Dendritic cell treated with granulocyte-macrophage colony-stimulating factor and Interleukin-4, amounts not matched to agents 40 ng/mL and 50 ng/mL, for 4 days (primary cell): Measurements from ENCODE around the gene MRGPRX2.

Source experiments
- H3K27ac Mint-ChIP-seq: one replicate; pipeline ENCODE4 v1.8.0; 2022; ENCODE audit warnings: mild to moderate bottlenecking, mixed read lengths
- H3K27me3 Mint-ChIP-seq: one replicate; pipeline ENCODE4 v1.8.0; 2022; ENCODE audit warnings: mild to moderate bottlenecking, mixed read lengths
- H3K36me3 Mint-ChIP-seq: one replicate; pipeline ENCODE4 v1.8.0; 2022; ENCODE audit warnings: low read depth, mixed read lengths
- H3K4me1 Mint-ChIP-seq: one replicate; pipeline ENCODE4 v1.8.0; 2022; ENCODE audit warnings: low read depth, mixed read lengths
- H3K4me3 Mint-ChIP-seq: one replicate; pipeline ENCODE4 v1.8.0; 2022; ENCODE audit warnings: mild to moderate bottlenecking, moderate library complexity, mixed read lengths
- H3K9me3 Mint-ChIP-seq: one replicate; pipeline ENCODE4 v1.8.0; 2022; ENCODE audit warnings: mixed read lengths
- intact Hi-C: fragments of 100-400 bp; cut with micrococcal nuclease; formaldehyde crosslinking; loops from one replicate; pipeline ENCODE4 v1.15.0; 2022

The MRGPRX2 gene

GRCh38 chr11:19055016-19055415 is 5.5 kb downstream of the MRGPRX2 start:
- H3K36me3 Mint-ChIP-seq, result no peaks in the 10 kb centered on the region
- H3K4me3 Mint-ChIP-seq, result no peak overlapping the region
- no peaks in the 10 kb centered on the region for H3K4me1 Mint-ChIP-seq
- no peak overlapping the region for H3K27ac Mint-ChIP-seq
- no peaks in the 10 kb centered on the region for H3K27me3 Mint-ChIP-seq
- H3K9me3 Mint-ChIP-seq, result peaks cover 8% of the 10 kb centered on the region
- intact Hi-C loops, result no loop called here

GRCh38 chr11:19053909-19054308 is 6.6 kb downstream of the MRGPRX2 start:
- intact Hi-C loops, result no loop called here
- Mint-ChIP-seq H3K36me3 (no peaks in the 10 kb centered on the region), H3K27me3 (no peaks in the 10 kb centered on the region), H3K27ac (no peak overlapping the region), H3K4me1 (no peaks in the 10 kb centered on the region), H3K4me3 (no peak overlapping the region), H3K9me3 (peaks cover 8% of the 10 kb centered on the region)

GRCh38 chr11:19050281-19050680 is 10.2 kb downstream of the MRGPRX2 start:
- no peaks in the 10 kb centered on the region for H3K27me3 Mint-ChIP-seq
- H3K36me3 Mint-ChIP-seq, result no peaks in the 10 kb centered on the region
- intact Hi-C loops, result no loop called here
- no peaks in the 10 kb centered on the region for H3K4me1 Mint-ChIP-seq
- peaks cover 8% of the 10 kb centered on the region for H3K9me3 Mint-ChIP-seq
- H3K27ac Mint-ChIP-seq, result no peak overlapping the region
- no peak overlapping the region for H3K4me3 Mint-ChIP-seq

GRCh38 chr11:19049351-19049750 is 11.2 kb downstream of the MRGPRX2 start:
- intact Hi-C loops, result no loop called here
- no peaks in the 10 kb centered on the region for H3K27me3 Mint-ChIP-seq
- H3K36me3 Mint-ChIP-seq, result no peaks in the 10 kb centered on the region
- no peaks in the 10 kb centered on the region for H3K4me1 Mint-ChIP-seq
- H3K9me3 Mint-ChIP-seq, result peaks cover 8% of the 10 kb centered on the region
- no peak overlapping the region for H3K4me3 Mint-ChIP-seq
- H3K27ac Mint-ChIP-seq, result no peak overlapping the region

GRCh38 chr11:19040051-19040450 is 20.5 kb downstream of the MRGPRX2 start:
- Mint-ChIP-seq H3K27me3 (no peaks in the 10 kb centered on the region), H3K27ac (no peak overlapping the region), H3K36me3 (no peaks in the 10 kb centered on the region), H3K4me3 (no peak overlapping the region), H3K4me1 (no peaks in the 10 kb centered on the region), H3K9me3 (peaks cover 17% of the 10 kb centered on the region)
- intact Hi-C loops, result no loop called here

- no peak overlapping the region for H3K27ac Mint-ChIP-seq
These were observed 21.1 kb downstream of the MRGPRX2 start for GRCh38 chr11:19039409-19039808.

GRCh38 chr11:19032990-19033389 is 27.5 kb downstream of the MRGPRX2 start:
- no peak overlapping the region for H3K27ac Mint-ChIP-seq
- no peaks in the 10 kb centered on the region for H3K9me3 Mint-ChIP-seq
- H3K36me3 Mint-ChIP-seq, result no peaks in the 10 kb centered on the region
- no peaks in the 10 kb centered on the region for H3K27me3 Mint-ChIP-seq
- H3K4me3 Mint-ChIP-seq, result no peak overlapping the region
- intact Hi-C loops, result no loop called here
- peaks cover 5% of the 10 kb centered on the region for H3K4me1 Mint-ChIP-seq

More at GRCh38 chr11:19039409-19039808, 21.1 kb downstream of the MRGPRX2 start:
- Mint-ChIP-seq H3K4me1 (no peaks in the 10 kb centered on the region), H3K27me3 (no peaks in the 10 kb centered on the region), H3K4me3 (no peak overlapping the region), H3K9me3 (peaks cover 17% of the 10 kb centered on the region), H3K36me3 (no peaks in the 10 kb centered on the region)
- intact Hi-C loops, result no loop called here

- no peaks in the 10 kb centered on the region for H3K36me3 Mint-ChIP-seq
- no peaks in the 10 kb centered on the region for H3K27me3 Mint-ChIP-seq
- no peak overlapping the region for H3K4me3 Mint-ChIP-seq
- intact Hi-C loops, result no loop called here
- H3K4me1 Mint-ChIP-seq, result peaks cover 5% of the 10 kb centered on the region
- H3K27ac Mint-ChIP-seq, result no peak overlapping the region
- no peaks in the 10 kb centered on the region for H3K9me3 Mint-ChIP-seq
These were observed 32.5 kb downstream of the MRGPRX2 start for GRCh38 chr11:19027829-19028595.

GRCh38 chr11:19026862-19027261 is 33.7 kb downstream of the MRGPRX2 start:
- Mint-ChIP-seq H3K36me3 (no peaks in the 10 kb centered on the region), H3K27ac (no peak overlapping the region), H3K4me1 (peaks cover 5% of the 10 kb centered on the region), H3K27me3 (no peaks in the 10 kb centered on the region), H3K4me3 (no peak overlapping the region), H3K9me3 (no peaks in the 10 kb centered on the region)
- intact Hi-C loops, result no loop called here

- Mint-ChIP-seq H3K4me3 (no peak overlapping the region), H3K27me3 (no peaks in the 10 kb centered on the region), H3K9me3 (no peaks in the 10 kb centered on the region), H3K4me1 (no peaks in the 10 kb centered on the region), H3K36me3 (no peaks in the 10 kb centered on the region), H3K27ac (no peak overlapping the region)
- intact Hi-C loops, result no loop called here
These were observed 34.8 kb downstream of the MRGPRX2 start for GRCh38 chr11:19025481-19026406.

GRCh38 chr11:19020831-19021230 is 39.7 kb downstream of the MRGPRX2 start:
- no peak overlapping the region for H3K4me3 Mint-ChIP-seq
- no peaks in the 10 kb centered on the region for H3K27me3 Mint-ChIP-seq
- H3K9me3 Mint-ChIP-seq, result no peaks in the 10 kb centered on the region
- H3K36me3 Mint-ChIP-seq, result no peaks in the 10 kb centered on the region
- H3K27ac Mint-ChIP-seq, result no peak overlapping the region
- no peaks in the 10 kb centered on the region for H3K4me1 Mint-ChIP-seq
- intact Hi-C loops, result no loop called here

GRCh38 chr11:19018901-19019300 is 41.6 kb downstream of the MRGPRX2 start:
- intact Hi-C loops, result no loop called here
- Mint-ChIP-seq H3K36me3 (no peaks in the 10 kb centered on the region), H3K27ac (no peak overlapping the region), H3K4me3 (no peak overlapping the region), H3K27me3 (no peaks in the 10 kb centered on the region), H3K9me3 (no peaks in the 10 kb centered on the region), H3K4me1 (no peaks in the 10 kb centered on the region)

GRCh38 chr11:19013181-19013857 is 47.2 kb downstream of the MRGPRX2 start:
- H3K9me3 Mint-ChIP-seq, result peaks cover 16% of the 10 kb centered on the region
- no peak overlapping the region for H3K4me3 Mint-ChIP-seq
- intact Hi-C loops, result no loop called here
- no peaks in the 10 kb centered on the region for H3K36me3 Mint-ChIP-seq
- no peaks in the 10 kb centered on the region for H3K27me3 Mint-ChIP-seq
- H3K4me1 Mint-ChIP-seq, result no peaks in the 10 kb centered on the region
- H3K27ac Mint-ChIP-seq, result no peak overlapping the region

- H3K4me1 Mint-ChIP-seq, result no peaks in the 10 kb centered on the region
- H3K27ac Mint-ChIP-seq, result no peak overlapping the region
- H3K9me3 Mint-ChIP-seq, result peaks cover 23% of the 10 kb centered on the region
- no peaks in the 10 kb centered on the region for H3K36me3 Mint-ChIP-seq
- intact Hi-C loops, result no loop called here
- H3K27me3 Mint-ChIP-seq, result no peaks in the 10 kb centered on the region
- H3K4me3 Mint-ChIP-seq, result no peak overlapping the region
These were observed 47.9 kb downstream of the MRGPRX2 start for GRCh38 chr11:19012636-19013035.
